Medulla oblongata (tissue), 1 donor: ENCODE measurements around the gene SEC31B.

Source experiments
- DNase-seq: peaks from one replicate; pipeline ENCODE4 v3.0.0-alpha.2; 2015; ENCODE audit errors: extremely low spot score

Gene SEC31B

GRCh38 chr10:100529475-100530298 lies 10.0 kb upstream of the SEC31B start, which contains the start of gene NDUFB8:
Gene NDUFB8 (minus strand): TSS chr10:100529871. CDS start chr10:100529851, 20 bp downstream.
- peak; percentile 94 for DNase-seq

DNA sequence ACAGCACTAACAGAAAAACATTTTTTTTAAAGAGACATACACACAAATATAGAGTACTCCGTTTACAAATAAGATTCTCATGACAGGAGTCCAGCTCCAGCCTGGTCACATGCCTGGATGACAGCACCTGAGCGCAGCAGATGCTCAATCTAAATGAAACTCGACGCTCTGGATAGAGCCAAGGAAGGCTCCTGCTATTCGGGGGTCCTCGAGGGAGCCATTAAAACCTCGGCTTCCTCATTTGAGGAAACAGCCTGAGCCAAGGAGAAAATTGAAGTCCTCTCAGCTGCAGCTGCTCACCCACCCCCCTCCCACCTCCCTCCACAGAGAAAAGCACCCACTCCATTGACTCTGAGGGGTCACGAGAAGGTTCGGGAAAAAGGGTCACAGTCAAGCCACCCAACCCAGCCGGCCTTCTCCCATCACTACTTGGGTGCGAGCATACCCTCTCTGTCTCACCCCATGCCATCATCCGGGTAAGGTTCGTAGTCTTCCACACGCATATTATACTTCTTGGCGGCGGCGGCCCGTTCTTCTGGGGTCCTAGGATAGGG lies 9.3 kb upstream of the SEC31B start:
- DNase-seq, result no peak

DNA sequence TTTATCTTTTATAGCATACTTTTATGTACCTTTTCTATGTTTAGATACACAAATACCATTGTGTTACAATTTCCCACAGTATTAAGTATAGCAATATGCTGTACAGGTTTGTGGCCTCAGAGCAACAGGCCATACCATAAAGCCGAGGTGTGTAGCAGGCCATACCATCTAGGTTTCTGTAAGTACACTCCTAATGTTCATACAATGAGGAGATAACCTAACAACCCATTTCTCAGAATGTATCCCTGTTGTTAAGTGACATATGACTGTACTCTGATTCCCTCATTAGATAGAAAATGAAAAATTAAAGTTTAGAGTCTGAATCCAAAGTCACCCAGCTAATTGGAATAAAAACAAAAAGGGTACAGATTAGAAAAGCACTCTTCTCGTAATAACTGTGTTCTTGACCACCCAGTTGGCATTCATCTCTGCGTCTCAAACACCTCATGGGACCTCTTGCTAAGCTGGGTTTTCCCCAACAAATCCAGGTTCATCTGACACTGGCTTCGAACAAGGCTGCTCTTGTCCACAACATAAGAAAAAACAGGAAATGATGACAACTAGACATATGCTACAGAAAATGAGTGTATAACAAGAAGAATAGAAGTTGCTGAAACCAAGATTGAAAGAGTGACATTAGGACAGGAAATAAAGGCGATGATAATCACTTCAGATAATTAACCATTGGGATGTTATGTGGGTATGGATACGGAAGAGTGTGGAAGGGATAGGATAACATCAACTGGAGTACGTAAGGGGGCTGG lies 8.6 kb upstream of the SEC31B start:
- no peak for DNase-seq

- DNase-seq, result no peak
Observed at GRCh38 chr10:100524638-100525037, 5.0 kb upstream of the SEC31B start.

DNA sequence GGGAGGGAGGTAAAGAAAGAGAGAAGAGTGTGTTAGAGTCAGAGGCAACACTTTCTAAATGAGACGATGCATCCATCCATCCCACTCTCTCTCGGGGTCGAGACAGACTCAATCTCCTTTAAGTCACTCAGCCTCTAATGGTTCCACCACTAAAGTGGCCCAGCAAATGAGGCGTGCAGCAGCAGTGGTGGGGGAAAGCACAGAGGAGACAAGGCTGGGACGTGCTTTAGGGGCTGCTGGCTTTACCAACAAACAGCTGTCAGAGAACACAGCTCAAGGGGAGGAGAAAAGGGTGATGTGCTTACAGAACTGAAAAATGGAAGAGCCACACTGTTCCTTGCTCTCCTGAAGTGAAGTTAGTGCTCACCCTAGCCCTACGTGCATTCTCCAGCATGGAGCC lies 4.5 kb upstream of the SEC31B start:
- no peak for DNase-seq

DNA sequence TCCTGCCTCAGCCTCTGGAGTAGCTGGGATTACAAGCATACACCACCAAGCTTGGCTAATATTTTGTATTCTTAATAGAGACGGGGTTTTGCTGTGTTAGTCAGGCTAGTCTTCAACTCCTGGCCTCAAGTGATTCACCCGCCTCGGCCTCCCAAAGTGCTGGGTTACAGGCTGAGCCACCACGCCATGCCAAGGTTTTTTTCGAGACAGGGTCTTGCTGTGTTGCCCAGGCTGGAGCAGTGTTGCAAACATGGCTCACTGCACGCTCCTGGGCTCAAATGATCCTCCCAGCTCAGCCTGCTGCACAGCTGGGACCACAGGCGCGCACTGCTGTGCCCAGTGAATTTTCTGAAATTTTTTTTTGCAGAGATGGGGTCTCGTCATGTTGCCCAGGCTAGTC lies 3.3 kb upstream of the SEC31B start:
- DNase-seq, result no peak

- DNase-seq, result no peak
Observed at GRCh38 chr10:100522107-100522801, 2.6 kb upstream of the SEC31B start.

DNA sequence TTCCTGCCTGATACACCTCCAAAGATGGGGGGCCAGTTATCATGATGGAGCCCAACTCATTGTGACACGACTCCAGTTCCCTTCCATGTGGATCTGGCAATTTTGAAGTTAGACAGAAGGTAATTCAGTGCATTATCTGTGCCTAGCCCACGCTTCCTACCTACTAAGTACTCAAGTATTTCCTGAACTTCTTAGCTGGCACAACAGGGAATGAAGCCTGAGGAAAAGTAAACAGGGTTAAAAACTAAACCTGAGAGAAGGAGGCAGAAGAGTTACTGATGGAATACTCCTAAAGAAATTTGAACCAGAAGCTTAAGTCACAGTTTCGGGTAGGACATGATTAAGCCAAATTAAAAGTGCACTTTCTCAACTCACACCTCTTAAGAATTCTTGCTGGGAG lies 1.1 kb upstream of the SEC31B start:
- DNase-seq, result no peak

GRCh38 chr10:100518761-100519241 lies 860 bp downstream of the SEC31B start:
- DNase-seq, result peak; percentile 86

GRCh38 chr10:100516847-100517246 lies 2.8 kb downstream of the SEC31B start:
- no peak for DNase-seq

DNA sequence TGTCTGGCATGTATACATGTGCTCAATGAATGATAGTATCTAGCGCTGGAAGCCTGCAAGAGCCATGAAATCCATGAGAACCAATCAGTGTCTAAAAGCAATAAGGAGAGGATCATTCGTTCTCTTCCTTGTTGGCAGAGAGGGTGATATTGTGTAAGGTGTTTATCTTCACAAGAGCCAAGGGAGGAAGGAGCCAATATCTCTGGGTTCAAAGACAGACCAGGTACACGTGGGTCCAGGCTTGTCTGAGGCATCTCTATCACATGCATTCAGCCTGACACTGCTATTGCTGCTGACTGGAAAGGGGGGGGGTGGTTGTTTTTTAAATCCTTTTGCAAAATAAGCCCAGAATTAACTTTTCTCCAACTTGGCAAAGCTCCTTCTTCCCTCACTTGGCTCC lies 4.0 kb downstream of the SEC31B start:
- no peak for DNase-seq

- no peak for DNase-seq
Observed at GRCh38 chr10:100510533-100511308, 8.9 kb downstream of the SEC31B start.

- DNase-seq, result no peak
Observed at GRCh38 chr10:100509241-100509840, 10.3 kb downstream of the SEC31B start.

GRCh38 chr10:100508691-100509150 lies 10.9 kb downstream of the SEC31B start:
- peak; percentile 18 for DNase-seq

GRCh38 chr10:100508266-100508665 lies 11.4 kb downstream of the SEC31B start:
- DNase-seq, result no peak

GRCh38 chr10:100507357-100507732 lies 12.3 kb downstream of the SEC31B start:
- no peak for DNase-seq

DNA sequence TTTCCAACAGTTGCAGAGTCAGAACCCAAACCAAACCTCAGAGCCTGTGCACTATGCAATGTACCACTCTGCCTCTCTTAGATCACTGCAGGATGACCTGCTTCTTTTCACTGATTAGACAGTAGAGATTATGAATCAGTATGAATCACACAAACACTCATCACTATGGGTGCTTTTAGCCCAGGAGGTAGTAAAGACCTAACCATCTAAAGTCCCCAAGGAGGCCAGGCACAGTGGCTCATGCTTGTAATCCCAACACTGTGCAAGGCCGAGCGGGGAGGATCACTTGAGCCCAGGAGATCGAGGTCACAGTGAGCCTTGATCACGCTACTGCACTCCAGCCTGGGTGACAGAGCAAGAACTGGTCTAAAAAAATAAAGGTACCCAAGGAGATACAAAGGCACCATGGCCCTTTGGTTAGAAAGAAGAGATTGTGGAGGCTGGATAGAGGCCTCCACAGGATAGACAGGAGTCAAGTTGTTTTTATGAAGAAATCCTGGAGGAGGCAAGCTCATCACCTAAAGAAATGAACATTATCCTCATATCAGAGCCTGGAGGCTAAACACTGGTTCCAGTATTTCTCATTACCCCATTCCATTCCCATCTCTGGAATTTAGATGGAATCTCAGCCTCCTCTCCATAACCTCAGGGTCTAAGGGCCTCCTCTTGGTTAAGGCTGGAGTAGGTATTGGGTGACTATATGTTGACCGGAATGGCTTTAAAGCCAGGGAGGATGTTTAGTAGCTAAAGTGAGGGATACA lies 12.9 kb downstream of the SEC31B start:
- no peak for DNase-seq

DNA sequence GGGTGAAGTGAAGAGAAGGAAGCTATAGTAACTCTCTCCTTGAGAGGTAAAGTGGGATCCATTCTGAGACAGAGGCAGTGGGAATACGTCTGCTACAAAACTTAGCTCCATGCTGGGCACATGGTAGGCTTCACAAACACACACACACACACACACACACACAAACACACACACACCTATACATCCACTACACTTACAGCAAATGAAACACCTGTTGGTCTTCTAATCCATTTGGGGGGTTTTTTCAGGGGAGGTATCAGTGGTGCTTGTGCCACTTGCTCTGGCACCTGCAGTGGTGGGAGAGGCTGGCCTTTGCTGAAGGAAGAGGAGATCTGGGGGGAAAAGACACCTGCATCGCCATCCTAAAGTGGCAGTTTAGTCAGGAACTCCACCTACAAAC lies 14.5 kb downstream of the SEC31B start:
- DNase-seq, result no peak

DNA sequence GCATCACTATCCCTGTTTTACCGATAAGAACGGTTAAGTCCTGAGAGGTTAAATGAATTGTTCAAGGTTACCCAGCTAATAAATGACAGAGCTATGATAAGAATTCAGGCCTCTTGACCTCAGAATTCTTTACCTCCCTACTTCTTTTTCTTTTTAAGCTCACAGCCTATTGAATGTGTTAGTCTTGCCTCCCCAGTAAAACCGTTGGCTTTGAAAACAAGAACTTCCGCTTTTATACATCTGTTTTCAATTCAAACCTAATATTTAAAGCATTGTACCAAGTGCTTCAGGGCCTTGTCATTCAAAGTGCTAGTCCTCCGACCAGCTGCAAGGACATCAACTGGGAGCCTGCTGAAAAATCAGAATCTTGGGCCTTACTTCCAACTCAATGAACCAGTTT lies 15.6 kb downstream of the SEC31B start:
- DNase-seq, result no peak

DNA sequence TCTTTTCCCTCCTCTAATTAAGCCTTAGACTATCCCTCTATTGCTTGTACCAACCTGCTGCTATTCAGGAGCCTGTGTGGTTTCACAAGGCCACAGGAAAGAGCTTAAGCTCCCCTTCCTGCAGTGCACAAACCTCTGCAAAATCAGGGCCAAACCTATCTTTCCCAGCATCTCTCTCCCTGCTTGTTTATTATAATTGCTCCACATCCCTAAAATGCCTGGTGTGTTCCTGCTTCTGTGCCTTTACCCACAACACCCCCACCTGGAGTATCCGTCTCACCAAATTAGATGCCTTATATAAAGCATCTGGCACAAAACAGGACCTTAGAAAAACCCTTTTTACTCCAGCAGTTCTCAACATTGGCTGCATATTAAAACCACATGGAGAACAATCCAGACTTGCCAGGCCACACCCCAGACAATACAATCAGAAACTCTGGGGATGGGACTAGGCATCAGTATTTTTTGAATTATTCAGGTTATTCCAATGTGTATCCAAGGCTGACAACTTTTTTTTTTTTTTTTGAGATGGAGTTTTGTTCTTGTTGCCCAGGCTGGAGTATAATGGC lies 16.7 kb downstream of the SEC31B start:
- no peak for DNase-seq
